GM18505 (cell line): ENCODE measurements around the gene GLYATL3.

ENCODE experiments used
- ATAC-seq: cut with Tn5 transposase; IDR thresholded peaks from one replicate; pipeline ENCODE4 v1.9.1; 2021; ENCODE audit not compliant: unreplicated experiment
- POLR2A ChIP-seq: IDR thresholded peaks from 4 replicates; pipeline ENCODE4 v1.6.1; 2011; ENCODE audit warnings: borderline replicate concordance; ENCODE audit not compliant: insufficient read depth, insufficient read length; ENCODE audit errors: extremely low read depth

Gene GLYATL3

DNA sequence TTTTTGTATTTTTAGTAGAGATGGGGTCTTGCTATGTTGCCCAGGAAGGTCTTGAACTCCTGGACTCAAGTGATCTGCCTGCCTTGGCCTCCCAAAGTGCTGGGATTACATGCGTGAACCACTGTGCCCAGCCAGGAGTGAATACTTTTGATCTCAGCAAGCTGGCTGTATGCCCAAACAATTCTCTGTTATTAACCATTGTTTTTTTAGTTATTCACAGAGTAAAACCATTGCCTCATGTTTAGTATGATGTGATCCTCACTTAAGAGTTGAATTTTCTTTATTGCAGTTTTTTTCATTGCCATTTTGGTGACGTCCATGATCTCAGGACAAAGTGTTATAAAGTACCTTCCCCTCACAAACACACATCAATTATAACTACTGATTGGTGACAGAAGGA, 65.5 kb downstream of the GLYATL3 start:
- ATAC-seq: no peak
- no peak for TF ChIP-seq POLR2A

DNA sequence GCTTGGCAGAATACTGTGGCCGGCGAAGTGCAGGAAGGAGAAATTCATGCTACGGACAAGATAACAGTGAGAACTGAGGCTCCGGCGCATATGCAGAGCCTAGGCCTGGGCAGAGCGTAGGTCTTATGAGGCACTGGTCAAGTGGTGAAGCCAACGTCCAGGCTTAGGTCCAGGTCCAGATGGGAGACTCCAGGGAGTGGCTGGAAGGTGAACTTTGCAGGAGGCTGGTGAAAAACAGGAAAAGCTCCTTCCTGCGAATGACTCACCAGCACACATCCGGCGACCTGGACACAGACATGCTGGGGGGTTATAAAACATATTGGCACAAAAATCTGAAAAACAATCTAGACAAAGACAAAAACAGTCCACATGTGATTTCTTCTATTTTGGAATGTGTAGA, 66.1 kb downstream of the GLYATL3 start:
- ATAC-seq: no peak
- TF ChIP-seq POLR2A: no peak

GRCh38 chr6:49570474-49571079, 70.9 kb downstream of the GLYATL3 start:
- TF ChIP-seq POLR2A: no peak
- no peak for ATAC-seq

DNA sequence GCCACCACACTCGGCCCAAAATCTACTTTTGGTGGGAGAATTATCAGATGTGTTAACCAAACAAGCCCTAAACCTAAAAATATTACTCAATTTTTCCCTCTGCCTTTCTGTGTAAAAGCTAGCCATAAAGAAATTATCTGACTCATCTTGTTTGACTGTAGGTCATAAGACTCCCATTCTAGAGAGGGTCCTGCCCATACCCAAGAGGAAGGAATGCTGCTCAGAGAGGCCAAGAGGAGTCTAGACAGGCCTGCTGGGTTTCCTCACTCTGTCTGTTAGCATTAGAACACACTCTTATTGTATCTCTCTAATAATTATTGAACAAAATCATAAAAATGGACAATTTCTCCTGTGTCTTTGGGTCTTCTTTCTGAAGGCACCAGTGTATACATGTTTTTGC, 76.9 kb downstream of the GLYATL3 start:
- ATAC-seq: no peak
- no peak for TF ChIP-seq POLR2A
